ENCODE data around the gene OR6S1. TPM values are rescaled to one million over a fixed set of nuclear protein-coding genes. Genes with fewer than 3 reads are reported as not detected.
A peak's percentile ranks its signal among the peaks of the same experiment; 100 is the strongest.
"Not testable (repeated sequence)": the region's sequence is repeated elsewhere in the genome, so short reads cannot be mapped to it uniquely, and the experiment has no call there.

OR6S1 gene
- total and polyA plus RNA-seq, 4 experiments from 2014 or later, result not detected

- Histone ChIP-seq H3K4me1 (ENCODE audit: insufficient read depth, low read length) (peaks cover 16% of the 10 kb centered on the region), H3K27me3 (ENCODE audit: insufficient read depth, low read length) (no peaks in the 10 kb centered on the region), H3K36me3 (ENCODE audit: insufficient read depth, low read length) (no peaks in the 10 kb centered on the region), H3K4me3 (ENCODE audit: low read length in 2 of 2) (no peak overlapping the region), H3K9me3 (ENCODE audit: control insufficient read depth in 1 of 2, low read length in 2 of 2) (no peaks in the 10 kb centered on the region), H3K27ac (ENCODE audit: low read depth, low read length) (no peak overlapping the region)
- peaks cover 9 to 19% (median 13%) of the 10 kb centered on the region in 4 donors for H3K4me1 Mint-ChIP-seq
- H3K9me3 Mint-ChIP-seq, result no peaks in the 10 kb centered on the region
- H3K4me3 Mint-ChIP-seq, result no peak overlapping the region
- DNase-seq, result no peak
- CTCF ChIA-PET (ENCODE audit: partially characterized antibody), result interaction anchor here (1.0 to 4.6 kb wide), 2 partner anchors 9 to 14 kb away, joined by 3 to 17 read pairs; no protein-coding TSS in a partner anchor
- intact Hi-C loops (cut with micrococcal nuclease), result no loop called here
- H3K27me3 Mint-ChIP-seq, result no peaks in the 10 kb centered on the region
- no peaks in the 10 kb centered on the region for H3K36me3 Mint-ChIP-seq
- POLR2A ChIA-PET (ENCODE audit: partially characterized antibody), result interaction anchor here (0.9 kb wide), 1 partner anchor 12 kb away, joined by 3 read pairs; the partner anchor contains the start of gene RNASE4
- H3K27ac Mint-ChIP-seq, result no peak overlapping the region
Observed at GRCh38 chr14:20671597-20672283, 30.2 kb upstream of the OR6S1 start.

DNA sequence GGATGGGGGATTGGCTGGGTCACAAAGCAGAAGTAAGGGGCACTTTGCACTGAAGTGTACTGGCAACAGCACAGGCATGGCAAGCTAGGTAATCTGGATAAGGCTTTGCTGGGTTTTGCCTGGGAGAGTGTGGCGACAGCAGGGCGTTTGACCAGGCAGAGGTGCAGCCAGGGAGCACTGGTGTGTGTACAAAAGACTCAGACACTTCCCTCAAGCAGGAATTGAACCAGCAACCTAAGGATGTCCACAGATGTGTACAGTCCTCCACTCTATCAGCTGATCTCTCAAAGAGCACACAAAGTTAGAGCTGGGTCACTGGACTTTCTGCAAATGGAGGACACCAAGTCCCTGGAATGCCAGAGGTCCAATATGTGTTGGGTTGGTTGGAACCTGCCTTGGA is 27.5 kb upstream of the OR6S1 start:
- Mint-ChIP-seq H3K27ac (no peak overlapping the region), H3K9me3 (no peaks in the 10 kb centered on the region), H3K36me3 (no peaks in the 10 kb centered on the region), H3K4me3 (no peak overlapping the region), H3K4me1 (peaks cover 9 to 21% (median 15%) of the 10 kb centered on the region in 4 donors), H3K27me3 (no peaks in the 10 kb centered on the region)
- no peaks in the 10 kb centered on the region for H3K36me3 ChIP-seq (ENCODE audit: insufficient read depth, low read length)
- POLR2A ChIA-PET (ENCODE audit: partially characterized antibody), result interaction anchor here (0.9 to 3.9 kb wide), 3 partner anchors 10 to 56 kb away, joined by 3 to 45 read pairs (median 3); partner anchors contain the start of gene RNASE4
- H3K27ac ChIP-seq (ENCODE audit: low read depth, low read length), result no peak overlapping the region
- CTCF ChIA-PET (ENCODE audit: partially characterized antibody), result interaction anchor here (1.0 to 4.6 kb wide), 9 partner anchors 11 to 341 kb away, joined by 3 to 17 read pairs (median 3); no protein-coding TSS in a partner anchor
- intact Hi-C loops (cut with micrococcal nuclease), result no loop called here
- DNase-seq, result no peak
- no peaks in the 10 kb centered on the region for H3K27me3 ChIP-seq (ENCODE audit: insufficient read depth, low read length)
- no peak overlapping the region for H3K4me3 ChIP-seq (ENCODE audit: low read length in 2 of 2)
- peaks cover 16% of the 10 kb centered on the region for H3K4me1 ChIP-seq (ENCODE audit: insufficient read depth, low read length)
- H3K9me3 ChIP-seq (ENCODE audit: control insufficient read depth in 1 of 2, low read length in 2 of 2), result no peaks in the 10 kb centered on the region

DNA sequence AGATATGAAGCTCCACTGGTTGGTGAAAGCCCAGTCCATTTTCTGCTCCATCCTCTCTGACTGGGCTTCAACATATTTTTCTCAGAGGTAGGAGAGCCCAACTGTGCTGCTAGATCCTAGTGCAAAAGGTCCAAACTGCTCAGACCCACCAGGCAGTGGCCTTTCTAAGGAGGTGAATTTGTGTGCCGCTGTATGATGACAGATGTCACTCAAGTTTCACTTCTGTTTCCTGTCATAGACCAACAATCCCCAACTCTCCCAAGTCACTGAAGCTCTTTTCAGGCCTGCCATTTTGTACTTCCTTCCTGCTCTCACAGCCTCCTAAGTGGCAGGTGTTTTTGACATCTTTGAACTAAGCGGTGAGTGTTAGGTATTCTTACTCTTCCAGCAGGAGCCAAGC is 26.5 kb upstream of the OR6S1 start:
- Mint-ChIP-seq H3K27ac (peak overlapping the region in 6 of 7 donors; percentile 9 to 77 (median 40)), H3K4me3 (peak overlapping the region in 3 of 8 donors; percentile 12 to 29 (median 19)), H3K4me1 (peaks cover 14 to 30% (median 22%) of the 10 kb centered on the region in 4 donors), H3K9me3 (no peaks in the 10 kb centered on the region), H3K36me3 (no peaks in the 10 kb centered on the region), H3K27me3 (peaks cover 0 to 1% of the 10 kb centered on the region in 2 donors)
- H3K4me1 ChIP-seq (ENCODE audit: insufficient read depth, low read length), result peaks cover 24% of the 10 kb centered on the region
- intact Hi-C loops (cut with micrococcal nuclease), result no loop called here
- H3K4me3 ChIP-seq (ENCODE audit: low read length in 2 of 2), result no peak overlapping the region
- ChIA-PET POLR2A (ENCODE audit: partially characterized antibody) (interaction anchor here (1.1 to 3.9 kb wide), 2 partner anchors 11 to 15 kb away, joined by 3 to 45 read pairs; partner anchors contain the start of gene RNASE4), CTCF (ENCODE audit: partially characterized antibody) (interaction anchor here (1.1 to 4.6 kb wide), 9 partner anchors 10 to 303 kb away, joined by 3 to 17 read pairs (median 3); no protein-coding TSS in a partner anchor)
- H3K27ac ChIP-seq (ENCODE audit: low read depth, low read length), result no peak overlapping the region
- no peaks in the 10 kb centered on the region for H3K9me3 ChIP-seq (ENCODE audit: control insufficient read depth in 1 of 2, low read length in 2 of 2)
- no peaks in the 10 kb centered on the region for H3K36me3 ChIP-seq (ENCODE audit: insufficient read depth, low read length)
- DNase-seq, result no peak
- H3K27me3 ChIP-seq (ENCODE audit: insufficient read depth, low read length), result no peaks in the 10 kb centered on the region

- H3K4me1 ChIP-seq (ENCODE audit: insufficient read depth, low read length), result peaks cover 32% of the 10 kb centered on the region
- H3K9me3 Mint-ChIP-seq; H3K27ac ChIP-seq (ENCODE audit: low read depth, low read length); H3K27ac Mint-ChIP-seq; H3K9me3 ChIP-seq (ENCODE audit: control insufficient read depth in 1 of 2, low read length in 2 of 2); intact Hi-C loops (cut with micrococcal nuclease); H3K4me3 ChIP-seq (ENCODE audit: low read length in 2 of 2); DNase-seq; H3K36me3 Mint-ChIP-seq; H3K36me3 ChIP-seq (ENCODE audit: insufficient read depth, low read length); H3K4me3 Mint-ChIP-seq; H3K27me3 Mint-ChIP-seq; H3K27me3 ChIP-seq (ENCODE audit: insufficient read depth, low read length): not testable (repeated sequence)
- ChIA-PET POLR2A (ENCODE audit: partially characterized antibody) (interaction anchor here (5.9 kb wide), 1 partner anchor 15 kb away, joined by 70 read pairs; the partner anchor contains the start of gene RNASE4), CTCF (ENCODE audit: partially characterized antibody) (interaction anchor here (11.5 kb wide), 1 partner anchor 22 kb away, joined by 349 read pairs; the partner anchor contains the start of genes ANG and RNASE4)
- H3K4me1 Mint-ChIP-seq, result peaks cover 20 to 39% (median 29%) of the 10 kb centered on the region in 4 donors
Observed at GRCh38 chr14:20666400-20666961, 25.0 kb upstream of the OR6S1 start.

- intact Hi-C loops (cut with micrococcal nuclease), result loop anchor here (1.0 kb wide), 3 partner anchors 18 to 192 kb away; no protein-coding TSS in a partner anchor
- Histone ChIP-seq H3K9me3 (ENCODE audit: control insufficient read depth in 1 of 2, low read length in 2 of 2) (no peaks in the 10 kb centered on the region), H3K36me3 (ENCODE audit: insufficient read depth, low read length) (no peaks in the 10 kb centered on the region), H3K27me3 (ENCODE audit: insufficient read depth, low read length) (no peaks in the 10 kb centered on the region), H3K4me3 (ENCODE audit: low read length in 2 of 2) (peak overlapping the region; percentile 43 to 54), H3K4me1 (ENCODE audit: insufficient read depth, low read length) (peaks cover 28% of the 10 kb centered on the region), H3K27ac (ENCODE audit: low read depth, low read length) (no peak overlapping the region)
- Mint-ChIP-seq H3K4me1 (peaks cover 18 to 38% (median 24%) of the 10 kb centered on the region in 4 donors), H3K27me3 (peaks cover 5 to 6% of the 10 kb centered on the region in 2 donors), H3K4me3 (peak overlapping the region; percentile 78 to 88 (median 81)), H3K27ac (peak overlapping the region in 6 of 7 donors; percentile 0 to 82 (median 50)), H3K36me3 (no peaks in the 10 kb centered on the region), H3K9me3 (no peaks in the 10 kb centered on the region)
- ChIA-PET POLR2A (ENCODE audit: partially characterized antibody) (interaction anchor here (2.2 to 5.9 kb wide), 2 partner anchors 19 to 28 kb away, joined by 9 to 70 read pairs; partner anchors contain the start of gene RNASE4), CTCF (ENCODE audit: partially characterized antibody) (interaction anchor here (0.7 to 11.5 kb wide), 14 partner anchors 8 to 335 kb away, joined by 3 to 349 read pairs (median 3); partner anchors contain the start of genes ANG and RNASE4)
- DNase-seq, result peak; percentile 74 to 78 (median 77)
Observed at GRCh38 chr14:20662968-20663732, 21.7 kb upstream of the OR6S1 start.

- Histone ChIP-seq H3K36me3 (ENCODE audit: insufficient read depth, low read length) (no peaks in the 10 kb centered on the region), H3K27me3 (ENCODE audit: insufficient read depth, low read length) (no peaks in the 10 kb centered on the region), H3K9me3 (ENCODE audit: control insufficient read depth in 1 of 2, low read length in 2 of 2) (no peaks in the 10 kb centered on the region), H3K4me3 (ENCODE audit: low read length in 2 of 2) (no peak overlapping the region), H3K27ac (ENCODE audit: low read depth, low read length) (no peak overlapping the region), H3K4me1 (ENCODE audit: insufficient read depth, low read length) (peaks cover 28% of the 10 kb centered on the region)
- Mint-ChIP-seq H3K9me3 (no peaks in the 10 kb centered on the region), H3K4me1 (peaks cover 23 to 31% (median 24%) of the 10 kb centered on the region in 4 donors), H3K27me3 (peaks cover 18% of the 10 kb centered on the region in 2 donors), H3K36me3 (no peaks in the 10 kb centered on the region), H3K4me3 (peak overlapping the region in 1 of 8 donors; percentile 63), H3K27ac (peak overlapping the region in 1 of 7 donors; percentile 17)
- ChIA-PET POLR2A (ENCODE audit: partially characterized antibody) (interaction anchor here (5.9 kb wide), 1 partner anchor 21 kb away, joined by 70 read pairs; the partner anchor contains the start of gene RNASE4), CTCF (ENCODE audit: partially characterized antibody) (interaction anchor here (11.5 kb wide), 1 partner anchor 27 kb away, joined by 349 read pairs; the partner anchor contains the start of genes ANG and RNASE4)
- intact Hi-C loops (cut with micrococcal nuclease), result no loop called here
- no peak for DNase-seq
Observed at GRCh38 chr14:20661197-20661596, 19.7 kb upstream of the OR6S1 start.
